Measurements from ENCODE around the gene POU3F2.
A peak's percentile ranks its signal among the peaks of the same experiment; 100 is the strongest.

The POU3F2 gene

DNA sequence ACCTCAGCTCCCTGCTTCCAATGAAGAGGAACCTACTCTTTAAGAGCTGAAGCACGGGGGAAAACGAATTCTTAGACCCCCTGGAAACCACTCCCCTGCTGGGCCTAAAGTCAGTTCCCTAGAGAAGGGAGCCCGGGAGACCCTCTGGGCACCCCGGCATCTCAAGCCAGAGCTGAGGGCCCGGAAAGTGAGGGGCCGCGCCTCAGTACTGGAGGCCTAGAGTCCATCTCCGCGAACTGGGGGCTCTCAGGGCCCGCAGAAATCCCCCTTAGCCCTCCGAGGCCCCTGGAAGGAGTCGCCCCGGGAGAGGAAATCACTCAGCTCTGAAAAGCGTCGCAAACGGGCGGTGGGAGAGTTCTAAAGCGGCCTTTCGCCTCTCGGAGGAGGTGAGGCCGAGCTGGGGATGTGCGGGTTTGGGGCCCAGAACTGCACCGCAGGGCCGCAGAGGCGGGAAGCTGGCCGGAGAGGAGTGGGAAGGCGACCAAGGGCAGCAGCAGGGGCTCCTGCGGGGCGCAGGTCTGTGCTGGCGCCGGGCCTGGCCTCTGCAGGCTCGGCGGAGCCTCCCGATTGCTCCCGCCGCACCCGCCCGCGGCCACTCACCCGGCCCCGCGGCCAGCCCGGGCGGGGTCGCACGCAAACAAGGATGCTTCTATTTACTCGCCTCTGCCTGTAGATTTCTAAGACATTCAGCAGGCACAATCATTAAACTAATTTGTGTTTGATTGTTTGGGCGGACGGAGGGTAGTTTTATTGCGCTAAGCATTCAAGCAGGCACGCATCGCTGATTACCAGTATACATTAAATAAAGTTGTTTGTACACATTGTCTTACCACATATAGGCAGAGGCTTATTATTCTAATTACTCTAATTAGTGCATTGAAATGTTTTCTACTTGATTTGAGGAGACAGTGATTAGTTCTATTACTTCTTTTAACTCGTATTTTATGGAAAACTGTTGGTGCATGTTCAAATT lies 9.2 kb downstream of the POU3F2 start:
- no peak for DNase-seq (ENCODE audit: low spot score)

DNA sequence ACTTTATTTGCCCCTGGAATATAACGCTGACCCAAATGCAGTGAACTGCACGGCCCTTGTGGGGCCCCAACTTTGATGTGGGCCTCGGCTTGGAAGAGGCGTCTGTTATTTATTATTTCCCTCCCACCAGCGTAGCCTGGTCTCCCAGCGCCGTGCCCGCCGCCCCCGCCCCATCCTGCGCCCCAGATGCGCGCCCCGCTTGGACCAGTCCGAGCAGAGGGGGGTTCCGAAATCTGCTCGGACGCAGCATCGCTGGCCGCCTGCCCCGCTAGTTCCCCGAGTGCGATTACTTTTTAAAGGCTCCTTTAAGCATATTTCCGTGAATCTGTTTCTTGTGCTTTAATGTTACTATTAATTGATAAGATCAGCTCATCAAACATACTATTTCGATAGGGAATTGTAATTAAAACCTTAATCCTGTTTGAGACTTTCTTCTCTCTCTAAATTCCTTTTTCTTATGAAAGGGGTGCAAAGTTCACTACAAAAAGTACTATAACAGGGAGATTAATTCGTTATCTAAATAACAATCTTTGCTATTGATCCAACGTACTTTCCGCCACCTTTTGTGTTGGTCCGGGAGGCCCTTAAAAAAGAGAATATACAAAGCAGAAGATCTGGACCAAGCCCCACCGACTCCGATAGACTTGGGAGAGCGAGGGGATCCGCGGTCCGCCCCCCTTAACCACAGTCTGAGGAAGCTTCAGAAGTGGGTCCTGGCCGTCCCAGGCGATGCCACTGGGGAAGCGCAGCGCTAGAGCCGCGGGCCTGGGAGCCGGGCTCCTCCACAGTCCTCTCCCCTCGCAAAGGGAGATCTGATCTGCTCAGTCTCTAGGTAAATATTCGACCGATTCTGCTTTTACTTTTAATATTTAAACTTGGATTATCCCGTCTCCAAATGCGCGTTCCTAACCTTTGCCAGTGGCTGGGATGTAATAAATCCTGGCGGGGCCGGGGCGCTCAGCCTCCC lies 10.2 kb downstream of the POU3F2 start:
- peak; percentile 47 for DNase-seq (ENCODE audit: low spot score)

DNA sequence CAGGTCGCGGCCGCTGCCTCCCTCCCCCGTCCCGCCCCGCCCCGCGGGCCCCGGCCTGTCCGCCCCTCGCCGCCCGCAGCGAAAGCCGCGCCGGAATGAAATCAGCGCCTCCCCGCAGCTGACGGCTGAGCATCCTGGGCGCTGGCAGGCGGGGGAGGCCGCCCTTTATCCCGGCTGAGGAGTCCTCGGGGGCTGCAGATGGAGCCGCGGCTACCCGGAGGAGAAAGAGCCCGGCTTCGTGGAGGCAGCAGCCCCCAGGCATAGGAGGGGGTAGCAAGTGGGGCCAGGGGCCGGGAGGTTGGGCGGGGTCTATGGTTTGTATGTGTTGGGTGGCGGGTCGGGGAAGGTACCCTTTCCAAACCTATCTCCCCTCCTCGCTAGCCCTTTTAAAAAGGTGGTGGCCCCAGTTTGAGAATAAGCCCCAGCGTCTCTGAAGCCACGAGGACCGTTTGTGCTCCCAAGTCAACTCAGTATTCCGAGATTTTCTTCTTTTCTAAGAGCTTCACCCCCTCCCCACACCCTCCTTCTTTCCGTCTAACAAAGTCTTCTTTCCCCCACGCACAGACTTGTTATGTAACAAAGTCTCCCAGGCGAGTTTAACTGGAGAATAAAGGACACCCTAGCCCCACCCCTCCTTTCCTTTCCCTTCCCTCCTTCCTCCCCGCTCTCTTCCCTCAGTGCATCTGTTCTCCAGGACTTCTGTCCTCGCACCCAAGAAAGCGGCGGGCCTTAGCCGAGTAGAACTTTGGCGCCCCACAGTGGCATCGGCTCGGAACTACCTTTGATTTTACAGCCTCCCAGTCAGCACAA lies 11.0 kb downstream of the POU3F2 start:
- peak; percentile 89 for DNase-seq (ENCODE audit: low spot score)

DNA sequence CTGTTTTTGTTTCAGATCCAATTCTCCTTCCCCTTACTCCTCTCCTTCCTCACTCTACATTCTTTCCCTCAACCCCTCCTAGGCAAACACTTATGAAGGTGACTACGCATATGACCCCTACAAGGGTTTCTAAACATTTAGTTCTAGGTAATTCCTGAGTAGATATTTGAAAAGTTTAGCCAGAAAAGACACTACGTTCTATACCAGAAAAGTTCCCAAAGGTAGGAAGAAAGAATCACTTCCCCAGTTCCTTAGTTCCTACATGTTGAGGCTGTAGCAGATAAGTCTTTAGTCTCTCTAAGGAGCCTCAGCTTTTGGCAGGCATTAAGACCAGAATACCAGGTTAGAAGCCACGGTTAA lies 11.6 kb downstream of the POU3F2 start:
- no peak for DNase-seq (ENCODE audit: low spot score)

- no peak for DNase-seq (ENCODE audit: low spot score)
Measured at GRCh38 chr6:98847416-98847778, 13.0 kb downstream of the POU3F2 start.

GRCh38 chr6:98847779-98848538 lies 13.6 kb downstream of the POU3F2 start:
- DNase-seq (ENCODE audit: low spot score): peak; percentile 43

- DNase-seq (ENCODE audit: low spot score): no peak
Measured at GRCh38 chr6:98848539-98849242, 14.3 kb downstream of the POU3F2 start.

GRCh38 chr6:98864497-98864896 lies 30.1 kb downstream of the POU3F2 start:
- no peak for DNase-seq (ENCODE audit: low spot score)

GRCh38 chr6:98871057-98871456 lies 36.7 kb downstream of the POU3F2 start:
- DNase-seq (ENCODE audit: low spot score): no peak

DNA sequence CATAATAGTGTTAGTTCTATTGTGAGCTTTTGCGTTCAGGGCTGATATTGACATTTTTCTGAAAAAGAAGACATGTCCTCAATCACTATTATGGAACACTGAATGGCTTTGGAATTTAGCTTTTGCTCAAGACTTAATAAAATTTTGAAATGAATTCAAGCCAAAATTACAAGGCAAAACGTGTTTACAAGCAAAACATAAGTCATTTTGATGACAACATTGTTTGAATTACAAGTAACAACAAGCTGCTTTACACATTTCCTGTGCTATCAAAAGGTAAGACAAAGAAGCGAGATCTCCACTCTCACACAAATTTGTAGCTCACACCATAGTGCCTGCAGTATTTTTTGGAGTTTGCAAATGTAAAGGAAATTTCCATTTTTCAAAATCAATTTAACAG lies 37.4 kb downstream of the POU3F2 start:
- DNase-seq (ENCODE audit: low spot score): no peak

- DNase-seq (ENCODE audit: low spot score): no peak
Measured at GRCh38 chr6:98875375-98875774, 41.0 kb downstream of the POU3F2 start.

- no peak for DNase-seq (ENCODE audit: low spot score)
Measured at GRCh38 chr6:98877250-98877649, 42.9 kb downstream of the POU3F2 start.

GRCh38 chr6:98880486-98880885 lies 46.1 kb downstream of the POU3F2 start:
- no peak for DNase-seq (ENCODE audit: low spot score)

DNA sequence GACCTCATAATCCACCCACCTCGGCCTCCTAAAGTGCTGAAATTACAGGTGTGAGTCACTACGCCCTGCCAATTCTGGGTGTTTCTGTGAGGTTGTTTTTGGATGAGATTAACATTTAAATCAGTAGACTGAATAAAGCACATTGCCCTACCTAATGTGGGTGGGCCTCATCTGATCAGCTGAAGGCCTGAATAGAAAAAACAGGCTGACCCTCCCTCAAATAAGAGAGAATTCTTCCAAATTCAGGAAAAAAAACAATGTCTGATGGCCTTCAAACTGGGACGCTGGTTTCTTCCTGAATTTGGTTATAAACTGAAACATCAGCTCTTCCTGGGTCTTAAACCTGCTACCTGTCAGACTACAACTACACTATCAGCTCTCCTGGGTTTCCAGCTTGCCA lies 51.0 kb downstream of the POU3F2 start:
- no peak for DNase-seq (ENCODE audit: low spot score)

DNA sequence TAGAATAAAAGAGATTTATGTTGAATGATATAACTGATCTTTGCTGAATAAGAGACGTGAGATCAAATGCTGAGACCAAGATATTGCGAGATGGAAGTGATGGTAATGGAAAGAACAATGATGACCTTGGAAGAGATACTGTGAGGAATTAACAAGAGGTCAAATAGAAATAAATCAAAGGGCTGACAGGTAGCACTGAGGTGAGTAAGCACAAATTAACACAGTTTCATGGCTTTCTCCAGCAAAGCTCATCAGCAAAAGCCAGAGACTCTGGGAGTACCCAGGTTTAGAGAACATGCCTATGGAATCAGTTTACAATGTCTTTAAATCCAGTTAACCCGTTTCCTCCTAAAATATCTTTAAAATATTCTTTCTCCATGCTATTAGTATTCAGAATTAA lies 53.3 kb downstream of the POU3F2 start:
- no peak for DNase-seq (ENCODE audit: low spot score)
